Glutamatergic neuron (in vitro differentiated cells): Measurements from ENCODE around the gene UBR3. TPM values are rescaled to one million over a fixed set of nuclear protein-coding genes. Genes with fewer than 3 reads are reported as not detected.
"Not testable (repeated sequence)": the region's sequence is repeated elsewhere in the genome, so short reads cannot be mapped to it uniquely, and the experiment has no call there.

Experiments used
- DNase-seq: peaks from one replicate; pipeline ENCODE4 v3.0.0; 2022
- H3K27ac Mint-ChIP-seq: one replicate; pipeline ENCODE4 v1.8.0; 2020; ENCODE audit warnings: mild to moderate bottlenecking, mixed read lengths, inconsistent platforms; ENCODE audit not compliant: unreplicated experiment
- H3K27me3 Mint-ChIP-seq: one replicate; pipeline ENCODE4 v1.8.0; 2020; ENCODE audit warnings: mild to moderate bottlenecking, moderate library complexity, mixed read lengths, inconsistent platforms; ENCODE audit not compliant: unreplicated experiment
- H3K36me3 Mint-ChIP-seq: one replicate; pipeline ENCODE4 v1.8.0; 2020; ENCODE audit warnings: mild to moderate bottlenecking, mixed read lengths, inconsistent platforms; ENCODE audit not compliant: unreplicated experiment
- H3K4me1 Mint-ChIP-seq: one replicate; pipeline ENCODE4 v1.8.0; 2020; ENCODE audit warnings: mild to moderate bottlenecking, low read depth, mixed read lengths, inconsistent platforms; ENCODE audit not compliant: unreplicated experiment
- H3K4me3 Mint-ChIP-seq: one replicate; pipeline ENCODE4 v1.8.0; 2020; ENCODE audit warnings: mild to moderate bottlenecking, mixed read lengths, inconsistent platforms; ENCODE audit not compliant: unreplicated experiment
- H3K9me3 Mint-ChIP-seq: one replicate; pipeline ENCODE4 v1.8.0; 2020; ENCODE audit warnings: mild to moderate bottlenecking, moderate library complexity, mixed read lengths, inconsistent platforms; ENCODE audit not compliant: unreplicated experiment
- total RNA-seq: library from RNA; stranded (reverse); fragmentation: NEBNext Ultra II Directional; extraction: Animal tissue kit (Norgen Biotek cat#: 25700); gene quantifications from one replicate; pipeline ENCODE4 v1.2.1, GENCODE V29; 2021; ENCODE audit not compliant: unreplicated experiment
- TF ChIP-seq, protein P1 (sequence below): fragments of 200-600 bp; sonication (generic); IDR thresholded peaks from one replicate; pipeline ENCODE4 v1.5.0; 2021; ENCODE audit not compliant: partially characterized antibody, unreplicated experiment

Gene UBR3
- total RNA-seq, 1 donor from 2014 or later: 59.8 TPM

DNA sequence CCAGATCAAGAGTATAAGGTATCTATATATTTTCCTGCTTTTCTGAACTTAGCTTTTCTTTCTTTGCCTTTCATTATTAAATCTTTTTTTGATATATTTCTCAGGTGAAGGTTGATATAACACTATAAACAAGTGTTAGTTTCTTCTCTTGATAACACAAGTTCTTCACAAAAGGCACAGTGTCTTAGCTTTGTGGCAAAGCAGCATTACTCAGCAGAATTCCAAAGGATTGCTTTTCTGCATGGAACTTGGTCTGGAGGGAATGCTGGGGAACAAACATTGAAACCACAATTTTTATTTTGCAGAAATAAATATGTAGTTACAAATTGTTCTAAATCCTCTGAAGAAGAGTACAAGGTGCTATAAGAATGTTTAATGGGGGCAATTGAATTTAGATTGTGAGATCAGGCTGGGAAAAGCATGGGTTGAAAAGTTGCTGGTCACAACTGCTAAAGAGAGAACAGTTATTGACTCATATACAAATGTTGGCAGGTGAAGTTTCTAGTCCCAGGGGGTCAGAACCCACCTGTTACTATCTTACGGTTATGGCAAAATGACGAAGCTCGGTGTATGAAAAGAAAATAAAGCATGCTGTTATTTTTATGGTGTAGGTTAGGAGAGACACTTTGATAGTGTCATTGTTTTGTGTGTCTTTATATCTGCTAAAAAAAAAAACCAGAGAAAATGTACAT is 68.2 kb downstream of the UBR3 start:
- H3K36me3 Mint-ChIP-seq: no peaks in the 10 kb centered on the region
- H3K4me3 Mint-ChIP-seq: no peak overlapping the region
- H3K9me3 Mint-ChIP-seq: no peaks in the 10 kb centered on the region
- H3K4me1 Mint-ChIP-seq: no peaks in the 10 kb centered on the region
- no peaks in the 10 kb centered on the region for H3K27me3 Mint-ChIP-seq
- no peak overlapping the region for H3K27ac Mint-ChIP-seq
- no peak for DNase-seq
- TF ChIP-seq, protein P1, sequence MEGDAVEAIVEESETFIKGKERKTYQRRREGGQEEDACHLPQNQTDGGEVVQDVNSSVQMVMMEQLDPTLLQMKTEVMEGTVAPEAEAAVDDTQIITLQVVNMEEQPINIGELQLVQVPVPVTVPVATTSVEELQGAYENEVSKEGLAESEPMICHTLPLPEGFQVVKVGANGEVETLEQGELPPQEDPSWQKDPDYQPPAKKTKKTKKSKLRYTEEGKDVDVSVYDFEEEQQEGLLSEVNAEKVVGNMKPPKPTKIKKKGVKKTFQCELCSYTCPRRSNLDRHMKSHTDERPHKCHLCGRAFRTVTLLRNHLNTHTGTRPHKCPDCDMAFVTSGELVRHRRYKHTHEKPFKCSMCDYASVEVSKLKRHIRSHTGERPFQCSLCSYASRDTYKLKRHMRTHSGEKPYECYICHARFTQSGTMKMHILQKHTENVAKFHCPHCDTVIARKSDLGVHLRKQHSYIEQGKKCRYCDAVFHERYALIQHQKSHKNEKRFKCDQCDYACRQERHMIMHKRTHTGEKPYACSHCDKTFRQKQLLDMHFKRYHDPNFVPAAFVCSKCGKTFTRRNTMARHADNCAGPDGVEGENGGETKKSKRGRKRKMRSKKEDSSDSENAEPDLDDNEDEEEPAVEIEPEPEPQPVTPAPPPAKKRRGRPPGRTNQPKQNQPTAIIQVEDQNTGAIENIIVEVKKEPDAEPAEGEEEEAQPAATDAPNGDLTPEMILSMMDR: no peak

DNA sequence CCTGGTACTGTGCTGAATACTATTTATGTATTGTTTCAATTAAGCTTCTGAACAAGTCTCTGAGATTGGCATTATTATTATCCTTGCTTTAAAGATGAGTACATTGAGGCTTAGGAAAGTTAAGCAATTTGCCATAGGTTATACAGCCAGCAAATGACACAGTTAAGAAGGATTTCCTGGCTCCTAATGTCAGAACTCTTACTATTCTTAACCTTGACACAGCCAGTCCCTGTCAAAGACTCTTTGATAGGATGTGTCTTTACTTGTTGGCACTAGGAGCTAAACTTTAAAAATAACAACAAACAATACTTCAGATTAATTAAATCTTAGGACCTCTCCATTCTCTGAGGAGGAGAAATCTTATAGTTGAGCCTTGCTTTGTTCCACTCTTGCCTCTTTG is 70.6 kb downstream of the UBR3 start:
- H3K4me1 Mint-ChIP-seq: no peaks in the 10 kb centered on the region
- H3K4me3 Mint-ChIP-seq: no peak overlapping the region
- TF ChIP-seq, protein P1: no peak
- no peak overlapping the region for H3K27ac Mint-ChIP-seq
- DNase-seq: no peak
- no peaks in the 10 kb centered on the region for H3K27me3 Mint-ChIP-seq
- no peaks in the 10 kb centered on the region for H3K9me3 Mint-ChIP-seq
- no peaks in the 10 kb centered on the region for H3K36me3 Mint-ChIP-seq

DNA sequence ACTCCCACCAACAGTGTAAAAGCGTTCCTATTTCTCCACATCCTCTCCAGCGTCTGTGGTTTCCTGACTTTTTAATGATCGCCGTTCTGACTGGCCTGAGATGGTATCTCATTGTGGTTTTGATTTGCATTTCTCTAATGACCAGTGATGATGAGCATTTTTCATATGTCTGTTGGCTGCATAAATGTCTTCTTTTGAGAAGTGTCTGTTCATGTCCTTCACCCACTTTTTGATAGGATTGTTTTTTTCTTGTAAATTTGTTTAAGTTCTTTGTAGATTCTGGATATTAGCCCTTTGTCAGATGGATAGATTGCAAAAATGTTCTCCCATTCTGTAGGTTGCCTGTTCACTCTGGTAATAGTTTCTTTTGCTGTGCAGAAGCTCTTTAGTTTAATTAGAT is 72.8 kb downstream of the UBR3 start:
- H3K27ac Mint-ChIP-seq, H3K36me3 Mint-ChIP-seq, H3K4me1 Mint-ChIP-seq, H3K9me3 Mint-ChIP-seq, H3K27me3 Mint-ChIP-seq, DNase-seq, H3K4me3 Mint-ChIP-seq: not testable (repeated sequence)

DNA sequence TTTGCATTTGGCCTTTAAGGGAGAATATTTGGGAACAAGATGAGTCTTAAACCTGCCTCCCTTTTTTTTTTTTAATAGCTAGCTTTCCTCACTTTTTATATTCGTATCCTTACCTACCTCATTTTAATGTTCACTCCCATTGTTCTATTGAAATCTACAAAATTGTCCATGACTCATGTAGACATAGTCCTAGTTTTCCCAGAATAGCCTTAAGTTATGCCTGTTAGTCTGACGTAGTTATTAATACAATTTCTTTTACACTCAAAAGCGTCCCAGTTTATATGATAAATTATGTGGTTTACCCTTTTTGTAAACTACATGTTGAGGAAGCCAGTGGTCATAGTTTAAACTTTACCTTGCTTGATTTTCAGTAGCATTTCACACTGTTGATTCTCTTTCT is 73.4 kb downstream of the UBR3 start:
- H3K4me1 Mint-ChIP-seq: no peaks in the 10 kb centered on the region
- no peak overlapping the region for H3K27ac Mint-ChIP-seq
- TF ChIP-seq, protein P1: no peak
- no peaks in the 10 kb centered on the region for H3K9me3 Mint-ChIP-seq
- no peaks in the 10 kb centered on the region for H3K36me3 Mint-ChIP-seq
- no peak for DNase-seq
- no peak overlapping the region for H3K4me3 Mint-ChIP-seq
- H3K27me3 Mint-ChIP-seq: no peaks in the 10 kb centered on the region

DNA sequence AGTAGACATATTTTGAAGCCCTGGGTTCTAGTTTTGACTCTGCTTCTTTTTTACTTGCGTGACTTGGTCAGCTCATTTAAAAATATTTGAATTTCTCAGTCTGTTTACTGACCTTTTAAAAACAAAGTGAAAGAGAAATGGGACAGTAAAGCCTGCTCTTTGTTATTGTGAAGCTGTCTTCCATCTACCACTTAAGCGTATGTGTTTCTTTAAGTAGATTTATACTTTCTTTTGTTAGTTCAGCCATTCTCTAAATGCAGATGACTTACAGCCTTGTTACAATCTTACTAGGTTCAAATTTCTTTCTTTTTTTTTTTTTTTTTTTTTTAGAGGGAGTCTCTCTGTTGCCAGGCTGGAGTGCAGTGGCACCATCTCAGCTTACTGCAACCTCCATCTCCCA is 79.5 kb downstream of the UBR3 start:
- Mint-ChIP-seq H3K9me3 (no peaks in the 10 kb centered on the region), H3K36me3 (no peaks in the 10 kb centered on the region), H3K4me3 (no peak overlapping the region), H3K27me3 (no peaks in the 10 kb centered on the region), H3K4me1 (no peaks in the 10 kb centered on the region), H3K27ac (no peak overlapping the region)
- DNase-seq: no peak
- TF ChIP-seq, protein P1: no peak
